Cerebellar cortex (tissue), 1 donor: Measurements from ENCODE around the gene MCRIP1.

Source experiments
- DNase-seq: peaks from one replicate; pipeline ENCODE4 v3.0.0-alpha.2; 2015; ENCODE audit warnings: low spot score

MCRIP1 gene

GRCh38 chr17:81819708-81820107 lies 13.4 kb downstream of the MCRIP1 start:
- no peak for DNase-seq

- DNase-seq, result no peak
Observed at GRCh38 chr17:81817758-81818147, 15.3 kb downstream of the MCRIP1 start.

- no peak for DNase-seq
Observed at GRCh38 chr17:81815646-81815986, 17.5 kb downstream of the MCRIP1 start.

GRCh38 chr17:81814748-81815645 lies 18.1 kb downstream of the MCRIP1 start:
- DNase-seq, result no peak

- DNase-seq, result no peak
Observed at GRCh38 chr17:81813861-81814683, 19.0 kb downstream of the MCRIP1 start.

- DNase-seq, result no peak
Observed at GRCh38 chr17:81813371-81813684, 19.8 kb downstream of the MCRIP1 start.

- DNase-seq, result no peak
Observed at GRCh38 chr17:81812571-81813370, 20.3 kb downstream of the MCRIP1 start.

GRCh38 chr17:81811705-81812570 lies 21.2 kb downstream of the MCRIP1 start:
- no peak for DNase-seq

GRCh38 chr17:81810892-81811704 lies 22.0 kb downstream of the MCRIP1 start:
- DNase-seq, result no peak

- DNase-seq, result no peak
Observed at GRCh38 chr17:81810476-81810875, 22.6 kb downstream of the MCRIP1 start.

GRCh38 chr17:81809556-81809998 lies 23.5 kb downstream of the MCRIP1 start:
- no peak for DNase-seq

- no peak for DNase-seq
Observed at GRCh38 chr17:81808778-81809555, 24.1 kb downstream of the MCRIP1 start.

- DNase-seq, result no peak
Observed at GRCh38 chr17:81807839-81808238, 25.3 kb downstream of the MCRIP1 start.

- DNase-seq, result no peak
Observed at GRCh38 chr17:81807210-81807719, 25.8 kb downstream of the MCRIP1 start.

- no peak for DNase-seq
Observed at GRCh38 chr17:81806461-81807209, 26.5 kb downstream of the MCRIP1 start.

- DNase-seq, result no peak
Observed at GRCh38 chr17:81805707-81806460, 27.2 kb downstream of the MCRIP1 start.

GRCh38 chr17:81804559-81805399 lies 28.3 kb downstream of the MCRIP1 start:
- DNase-seq, result no peak
